Astrocyte (in vitro differentiated cells and primary cell): Measurements from ENCODE around the gene SGMS2. TPM values are rescaled to one million over a fixed set of nuclear protein-coding genes. Genes with fewer than 3 reads are reported as not detected.
"Not testable (repeated sequence)": the region's sequence is repeated elsewhere in the genome, so short reads cannot be mapped to it uniquely, and the experiment has no call there.

Source experiments
- DNase-seq: peaks from one replicate; pipeline ENCODE4 v3.0.0-alpha.2; 2010; ENCODE audit warnings: low read depth
- FAIRE-seq: peaks from 2 replicates; lab custom pipeline; 2011; peaks lifted over from hg19 to GRCh38; lab: Jason Lieb, UNC
- H2AFZ ChIP-seq: 2 replicates; pipeline ENCODE4 v1.6.0; 2012; ENCODE audit warnings: low read depth, low read length, inconsistent platforms
- H3K27ac ChIP-seq: 2 replicates; pipeline ENCODE4 v1.5.1; 2011; ENCODE audit warnings: low read depth, low read length, inconsistent platforms
- H3K27me3 ChIP-seq: 2 replicates; pipeline ENCODE4 v1.6.0; 2011; ENCODE audit warnings: low read length, inconsistent platforms; ENCODE audit not compliant: insufficient read depth
- H3K36me3 ChIP-seq: 2 replicates; pipeline ENCODE4 v1.5.1; 2011; ENCODE audit warnings: low read length, inconsistent platforms; ENCODE audit not compliant: insufficient read depth
- H3K4me1 ChIP-seq: 2 replicates; pipeline ENCODE4 v1.5.1; 2011; ENCODE audit warnings: low read length, inconsistent platforms; ENCODE audit not compliant: insufficient read depth
- H3K4me2 ChIP-seq: 2 replicates; pipeline ENCODE4 v1.6.0; 2012; ENCODE audit warnings: low read length, inconsistent platforms
- H3K4me3 ChIP-seq: 2 replicates; pipeline ENCODE4 v1.5.1; 2011; ENCODE audit warnings: low read depth, mild to moderate bottlenecking, low read length, inconsistent platforms; ENCODE audit not compliant: insufficient read depth
- H3K79me2 ChIP-seq: 2 replicates; pipeline ENCODE4 v1.6.0; 2012; ENCODE audit warnings: mild to moderate bottlenecking, low read length, inconsistent platforms; ENCODE audit not compliant: insufficient read depth
- H3K9ac ChIP-seq: 2 replicates; pipeline ENCODE4 v1.6.0; 2012; ENCODE audit warnings: mild to moderate bottlenecking, low read length, inconsistent platforms
- H3K9me3 ChIP-seq: 2 replicates; pipeline ENCODE4 v1.5.1; 2012; ENCODE audit warnings: low read depth, mild to moderate bottlenecking, low read length, inconsistent platforms; ENCODE audit not compliant: insufficient read depth
- H4K20me1 ChIP-seq: 2 replicates; pipeline ENCODE4 v1.6.0; 2012; ENCODE audit warnings: low read length, inconsistent platforms; ENCODE audit not compliant: insufficient read depth
- H3K27ac Mint-ChIP-seq: one replicate; pipeline ENCODE4 v1.8.0; 2021; ENCODE audit warnings: mild to moderate bottlenecking, mixed read lengths; ENCODE audit not compliant: unreplicated experiment
- H3K27me3 Mint-ChIP-seq: one replicate; pipeline ENCODE4 v1.8.0; 2021; ENCODE audit warnings: low read depth, mixed read lengths; ENCODE audit not compliant: unreplicated experiment
- H3K36me3 Mint-ChIP-seq: one replicate; pipeline ENCODE4 v1.8.0; 2021; ENCODE audit warnings: low read depth, mixed read lengths; ENCODE audit not compliant: unreplicated experiment
- H3K4me1 Mint-ChIP-seq: one replicate; pipeline ENCODE4 v1.8.0; 2021; ENCODE audit warnings: low read depth, mixed read lengths; ENCODE audit not compliant: unreplicated experiment
- H3K4me3 Mint-ChIP-seq: one replicate; pipeline ENCODE4 v1.8.0; 2021; ENCODE audit warnings: mild to moderate bottlenecking, moderate library complexity, mixed read lengths; ENCODE audit not compliant: unreplicated experiment
- H3K9me3 Mint-ChIP-seq: one replicate; pipeline ENCODE4 v1.8.0; 2021; ENCODE audit warnings: mild to moderate bottlenecking, mixed read lengths; ENCODE audit not compliant: unreplicated experiment
- EZH2 ChIP-seq: IDR thresholded peaks from 2 replicates; pipeline ENCODE4 v1.6.1; 2012; ENCODE audit warnings: mild to moderate bottlenecking, low read length, inconsistent platforms; ENCODE audit not compliant: insufficient read depth
- total RNA-seq: library from RNA; stranded (reverse); gene quantifications from 2 replicates; pipeline ENCODE4 v1.2.1, GENCODE V29; 2021
- TF ChIP-seq, protein P1 (sequence below): IDR thresholded peaks from 2 replicates; pipeline ENCODE4 v1.5.1; 2011; ENCODE audit warnings: low read depth, mild to moderate bottlenecking, inconsistent platforms, low read length, moderate library complexity; ENCODE audit not compliant: insufficient read depth

Gene SGMS2
- total RNA-seq, 1 donor from 2014 or later = 48.1 TPM

- Histone ChIP-seq H3K27me3 (peaks cover 23% of the 10 kb centered on the region), H3K27ac (no peak overlapping the region), H3K79me2 (no peaks in the 10 kb centered on the region), H4K20me1 (peaks cover 4% of the 10 kb centered on the region), H3K36me3 (no peaks in the 10 kb centered on the region), H3K9me3 (no peaks in the 10 kb centered on the region), H3K4me3 (no peak overlapping the region), H3K4me2 (no peak overlapping the region), H3K4me1 (peaks cover 7% of the 10 kb centered on the region), H3K9ac (no peak overlapping the region), H2AFZ (no peak overlapping the region)
- no peak overlapping the region for H3K4me3 Mint-ChIP-seq
- no peaks in the 10 kb centered on the region for H3K9me3 Mint-ChIP-seq
- H3K4me1 Mint-ChIP-seq = peaks cover 13% of the 10 kb centered on the region
- H3K27me3 Mint-ChIP-seq = no peaks in the 10 kb centered on the region
- FAIRE-seq = no peak
- TF ChIP-seq, protein P1, sequence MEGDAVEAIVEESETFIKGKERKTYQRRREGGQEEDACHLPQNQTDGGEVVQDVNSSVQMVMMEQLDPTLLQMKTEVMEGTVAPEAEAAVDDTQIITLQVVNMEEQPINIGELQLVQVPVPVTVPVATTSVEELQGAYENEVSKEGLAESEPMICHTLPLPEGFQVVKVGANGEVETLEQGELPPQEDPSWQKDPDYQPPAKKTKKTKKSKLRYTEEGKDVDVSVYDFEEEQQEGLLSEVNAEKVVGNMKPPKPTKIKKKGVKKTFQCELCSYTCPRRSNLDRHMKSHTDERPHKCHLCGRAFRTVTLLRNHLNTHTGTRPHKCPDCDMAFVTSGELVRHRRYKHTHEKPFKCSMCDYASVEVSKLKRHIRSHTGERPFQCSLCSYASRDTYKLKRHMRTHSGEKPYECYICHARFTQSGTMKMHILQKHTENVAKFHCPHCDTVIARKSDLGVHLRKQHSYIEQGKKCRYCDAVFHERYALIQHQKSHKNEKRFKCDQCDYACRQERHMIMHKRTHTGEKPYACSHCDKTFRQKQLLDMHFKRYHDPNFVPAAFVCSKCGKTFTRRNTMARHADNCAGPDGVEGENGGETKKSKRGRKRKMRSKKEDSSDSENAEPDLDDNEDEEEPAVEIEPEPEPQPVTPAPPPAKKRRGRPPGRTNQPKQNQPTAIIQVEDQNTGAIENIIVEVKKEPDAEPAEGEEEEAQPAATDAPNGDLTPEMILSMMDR = no peak
- no peak for TF ChIP-seq EZH2
- peaks cover 35% of the 10 kb centered on the region for H3K36me3 Mint-ChIP-seq
- no peak overlapping the region for H3K27ac Mint-ChIP-seq
- DNase-seq = no peak
Measured at GRCh38 chr4:107901213-107901934, 76.6 kb downstream of the SGMS2 start.

GRCh38 chr4:107902715-107903114, 78.0 kb downstream of the SGMS2 start:
- Mint-ChIP-seq H3K27me3 (no peaks in the 10 kb centered on the region), H3K9me3 (no peaks in the 10 kb centered on the region), H3K4me3 (no peak overlapping the region), H3K27ac (no peak overlapping the region), H3K36me3 (peaks cover 38% of the 10 kb centered on the region), H3K4me1 (peaks cover 3% of the 10 kb centered on the region)
- TF ChIP-seq, protein P1 = no peak
- TF ChIP-seq EZH2 = no peak
- no peak for FAIRE-seq
- Histone ChIP-seq H3K36me3 (no peaks in the 10 kb centered on the region), H3K79me2 (no peaks in the 10 kb centered on the region), H3K4me2 (no peak overlapping the region), H2AFZ (no peak overlapping the region), H3K4me3 (no peak overlapping the region), H3K27ac (no peak overlapping the region), H3K27me3 (peaks cover 23% of the 10 kb centered on the region), H3K4me1 (no peaks in the 10 kb centered on the region), H3K9ac (no peak overlapping the region), H4K20me1 (peaks cover 4% of the 10 kb centered on the region), H3K9me3 (no peaks in the 10 kb centered on the region)
- DNase-seq = no peak

- DNase-seq, H3K27ac ChIP-seq, H3K9me3 ChIP-seq, FAIRE-seq, H3K4me1 ChIP-seq, H4K20me1 ChIP-seq, H3K27me3 Mint-ChIP-seq, H3K36me3 ChIP-seq, H2AFZ ChIP-seq, H3K79me2 ChIP-seq, H3K27ac Mint-ChIP-seq, H3K9me3 Mint-ChIP-seq, H3K27me3 ChIP-seq, H3K4me2 ChIP-seq, H3K9ac ChIP-seq, H3K4me1 Mint-ChIP-seq, H3K4me3 Mint-ChIP-seq, H3K4me3 ChIP-seq: not testable (repeated sequence)
- peaks cover 36% of the 10 kb centered on the region for H3K36me3 Mint-ChIP-seq
Measured at GRCh38 chr4:107905082-107905481, 80.3 kb downstream of the SGMS2 start.
